Caco-2 (cell line): ENCODE data around the gene COX20. TPM values are rescaled to one million over a fixed set of nuclear protein-coding genes. Genes with fewer than 3 reads are reported as not detected.
A peak's percentile ranks its signal among the peaks of the same experiment; 100 is the strongest.

Experiments used
- Bru-seq: library from RNA; stranded (reverse); fragments of 400-500 nt; gene quantifications from one replicate; lab custom pipeline; 2021; lab: Mats Ljungman, UMichigan
- BruChase-seq, 2 experiments: library from RNA; stranded (reverse); fragments of 400-500 nt; gene quantifications; one replicate each; lab custom pipeline; 2021; lab: Mats Ljungman, UMichigan
- BruUV-seq: library from RNA; stranded (reverse); fragments of 400-500 nt; replicated peaks from 2 replicates; lab custom pipeline; 2021; lab: Mats Ljungman, UMichigan
- CTCF ChIA-PET: fragments of 300-600 bp; sonication (Branson Sonifier 250); formaldehyde crosslinking; loops from one replicate; lab custom pipeline; 2022; ENCODE audit warnings: antibody characterized with exemption; lab: Charles Lee
- POLR2A ChIA-PET: fragments of 300-600 bp; sonication (Branson Sonifier 250); formaldehyde crosslinking; loops from one replicate; lab custom pipeline; 2022; ENCODE audit warnings: antibody characterized with exemption; lab: Charles Lee
- DNase-seq, 2 experiments: peaks; one replicate each; pipeline versions ENCODE4 v3.0.0 to v3.0.0-alpha.2; 2020 to 2022
- H3K27me3 ChIP-seq: replicated peaks from 2 replicates; pipeline ENCODE4 v1.6.0; 2011; ENCODE audit warnings: low read length; ENCODE audit not compliant: control insufficient read depth, insufficient read depth
- H3K36me3 ChIP-seq: 2 replicates; pipeline ENCODE4 v1.5.1; 2011; ENCODE audit warnings: low read length; ENCODE audit not compliant: control insufficient read depth, insufficient read depth
- H3K4me1 ChIP-seq: fragments of 250-450 bp; sonication (Bioruptor Pico); 2 replicates; pipeline ENCODE4 v1.5.1; 2020; ENCODE audit warnings: mild to moderate bottlenecking
- H3K4me3 ChIP-seq: 2 replicates; pipeline ENCODE4 v1.5.1; 2011; ENCODE audit warnings: low read depth, mild to moderate bottlenecking, control low read depth, low read length
- H3K9me3 ChIP-seq: fragments of 250-450 bp; sonication (Bioruptor Pico); 2 replicates; pipeline ENCODE4 v1.5.1; 2020; ENCODE audit warnings: mild to moderate bottlenecking, moderate library complexity
- H3K27ac Mint-ChIP-seq: one replicate; pipeline ENCODE4 v1.8.0; 2022; ENCODE audit warnings: mixed read lengths; ENCODE audit not compliant: unreplicated experiment
- H3K27me3 Mint-ChIP-seq: one replicate; pipeline ENCODE4 v1.8.0; 2022; ENCODE audit warnings: mixed read lengths; ENCODE audit not compliant: insufficient read depth, unreplicated experiment
- H3K36me3 Mint-ChIP-seq: one replicate; pipeline ENCODE4 v1.8.0; 2022; ENCODE audit warnings: mild to moderate bottlenecking, mixed read lengths; ENCODE audit not compliant: insufficient read depth, unreplicated experiment
- H3K4me1 Mint-ChIP-seq: one replicate; pipeline ENCODE4 v1.8.0; 2022; ENCODE audit warnings: low read depth, mixed read lengths; ENCODE audit not compliant: unreplicated experiment
- H3K4me3 Mint-ChIP-seq: one replicate; pipeline ENCODE4 v1.8.0; 2022; ENCODE audit warnings: mild to moderate bottlenecking, moderate library complexity, mixed read lengths; ENCODE audit not compliant: unreplicated experiment
- H3K9me3 Mint-ChIP-seq: one replicate; pipeline ENCODE4 v1.8.0; 2022; ENCODE audit warnings: mixed read lengths; ENCODE audit not compliant: unreplicated experiment
- intact Hi-C: fragments of 100-400 bp; cut with micrococcal nuclease; formaldehyde crosslinking; loops from one replicate; pipeline ENCODE4 v1.10.0; 2022; ENCODE audit not compliant: unreplicated experiment
- long read RNA-seq: library from polyadenylated mRNA; stranded (forward); transcript quantifications from one replicate; pipeline ENCODE4 v2.0.0, GENCODE V29; 2022
- total RNA-seq: library from RNA; stranded (reverse); gene quantifications from 2 replicates; pipeline ENCODE4 v1.2.3, GENCODE V29; 2022
- TF ChIP-seq, protein P1 (sequence below), 2 experiments: fragments of 200-600 bp in 1 of 2; IDR thresholded peaks; 1 replicate in 1 of 2; 2 replicates in 1 of 2; pipeline versions ENCODE4 v1.5.1 to v1.8.0; 2011 to 2022; ENCODE audit warnings: antibody characterized with exemption in 1 of 2, control low read depth in 1 of 2, inconsistent platforms in 1 of 2, low read depth in 1 of 2, low read length in 1 of 2, mild to moderate bottlenecking in 1 of 2, moderate library complexity in 1 of 2; ENCODE audit not compliant: insufficient read depth in 1 of 2, severe bottlenecking in 1 of 2, unreplicated experiment in 1 of 2

Gene COX20, protein sequence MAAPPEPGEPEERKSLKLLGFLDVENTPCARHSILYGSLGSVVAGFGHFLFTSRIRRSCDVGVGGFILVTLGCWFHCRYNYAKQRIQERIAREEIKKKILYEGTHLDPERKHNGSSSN
- total RNA-seq = 68.0 and 79.3 TPM in 2 replicates
- Bru-seq, nascent RNA = percentile 98 among the genes with signal in this experiment
- BruChase-seq, experiment 1, labeled RNA remaining after a 2-hour chase = percentile 95 among the genes with signal in this experiment
- percentile 96 among the genes with signal in this experiment for BruChase-seq, experiment 2, labeled RNA remaining after a 6-hour chase
- long read RNA-seq, transcript COX20-202 (3 exons, 1,005 nt) = minor isoform, 62 of 324 reads
- long read RNA-seq, transcript COX20-203 (4 exons, 2,631 nt) = major isoform, 243 of 324 reads
- long read RNA-seq, partial matches to known transcripts = 1 of 324 reads
- long read RNA-seq, other reads (novel, unspliced or antisense) = 11 of 324 reads

DNA sequence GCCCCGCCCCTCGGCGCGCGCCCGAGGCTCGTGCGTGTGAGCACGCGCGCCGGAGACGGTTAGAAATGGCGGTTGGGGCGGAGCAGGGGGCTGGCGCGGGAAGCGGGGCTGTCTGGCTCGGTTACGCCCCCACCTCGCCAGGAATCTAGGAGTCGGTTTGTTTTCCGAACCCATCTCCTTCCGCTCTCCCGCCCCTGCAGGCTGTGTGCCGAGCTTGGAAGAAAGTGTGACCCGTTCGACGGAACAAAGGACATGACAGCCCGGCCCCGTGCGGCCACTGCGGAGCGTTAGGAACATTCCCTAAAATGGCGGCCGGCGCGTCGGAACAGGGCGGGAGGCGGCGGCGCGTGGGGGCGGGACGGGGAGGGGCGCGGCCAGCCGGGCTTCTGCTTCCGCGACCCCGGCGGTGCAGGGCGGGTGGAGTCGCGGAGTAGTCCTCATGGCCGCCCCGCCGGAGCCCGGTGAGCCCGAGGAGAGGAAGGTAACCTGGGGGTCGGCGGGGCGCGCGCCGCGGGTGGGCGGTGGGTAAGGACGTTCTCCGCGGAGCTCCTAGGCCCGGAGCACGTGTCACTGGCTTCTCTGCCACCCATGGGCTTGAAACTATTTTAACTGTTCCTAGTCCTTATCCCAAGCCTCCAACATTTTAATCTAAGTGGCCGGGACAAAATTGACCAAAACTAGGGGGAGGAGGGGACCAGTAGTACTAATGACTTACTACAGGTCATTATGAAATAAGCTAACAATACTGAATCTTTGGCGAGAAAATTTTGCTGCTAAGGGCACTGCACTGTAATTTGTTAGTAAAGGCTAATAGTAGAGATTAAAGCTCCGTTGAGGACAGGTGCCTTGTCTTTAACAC lies at the start of gene COX20:
TSS of gene COX20 (plus strand) at position 383 of the 859 bp plus-strand sequence. CDS start at position 440, 57 bp downstream.
- Histone ChIP-seq H3K4me1 (peaks cover 31% of the 10 kb centered on the region), H3K36me3 (peaks cover 2% of the 10 kb centered on the region; the same call in 1 of the 2 replicates), H3K9me3 (no peaks in the 10 kb centered on the region), H3K27me3 (no peaks in the 10 kb centered on the region), H3K4me3 (peak within 1 kb of the TSS; percentile 95)
- intact Hi-C loops = loop anchor here (1.0 to 10.0 kb wide), 7 partner anchors 28 to 381 kb away; partner anchors contain the start of gene ADSS2
- ChIA-PET CTCF (interaction anchor here (1.2 to 1.7 kb wide), 3 partner anchors 136 to 232 kb away, joined by 3 to 9 read pairs (median 9); no protein-coding TSS in a partner anchor), POLR2A (interaction anchor here (0.8 to 2.4 kb wide), 6 partner anchors 18 to 210 kb away, joined by 3 to 23 read pairs (median 5); partner anchors contain the start of gene HNRNPU)
- TF ChIP-seq, protein P1, sequence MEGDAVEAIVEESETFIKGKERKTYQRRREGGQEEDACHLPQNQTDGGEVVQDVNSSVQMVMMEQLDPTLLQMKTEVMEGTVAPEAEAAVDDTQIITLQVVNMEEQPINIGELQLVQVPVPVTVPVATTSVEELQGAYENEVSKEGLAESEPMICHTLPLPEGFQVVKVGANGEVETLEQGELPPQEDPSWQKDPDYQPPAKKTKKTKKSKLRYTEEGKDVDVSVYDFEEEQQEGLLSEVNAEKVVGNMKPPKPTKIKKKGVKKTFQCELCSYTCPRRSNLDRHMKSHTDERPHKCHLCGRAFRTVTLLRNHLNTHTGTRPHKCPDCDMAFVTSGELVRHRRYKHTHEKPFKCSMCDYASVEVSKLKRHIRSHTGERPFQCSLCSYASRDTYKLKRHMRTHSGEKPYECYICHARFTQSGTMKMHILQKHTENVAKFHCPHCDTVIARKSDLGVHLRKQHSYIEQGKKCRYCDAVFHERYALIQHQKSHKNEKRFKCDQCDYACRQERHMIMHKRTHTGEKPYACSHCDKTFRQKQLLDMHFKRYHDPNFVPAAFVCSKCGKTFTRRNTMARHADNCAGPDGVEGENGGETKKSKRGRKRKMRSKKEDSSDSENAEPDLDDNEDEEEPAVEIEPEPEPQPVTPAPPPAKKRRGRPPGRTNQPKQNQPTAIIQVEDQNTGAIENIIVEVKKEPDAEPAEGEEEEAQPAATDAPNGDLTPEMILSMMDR (IDR thresholded peaks at IDR 0.05; ENCODE audit: insufficient read depth in 1 of 2, low read depth in 1 of 2, low read length in 1 of 2, severe bottlenecking in 1 of 2, unreplicated experiment in 1 of 2) = no peak
- no TSS peak for BruUV-seq
- H3K4me3 Mint-ChIP-seq = peak within 1 kb of the TSS; percentile 97
- peak within 1 kb of the TSS; percentile 100 for H3K27ac Mint-ChIP-seq
- no peaks in the 10 kb centered on the region for H3K27me3 Mint-ChIP-seq
- peaks cover 64% of the 10 kb centered on the region for H3K36me3 Mint-ChIP-seq
- peak; percentile 93 to 96 for DNase-seq
- peaks cover 20% of the 10 kb centered on the region for H3K4me1 Mint-ChIP-seq
- no peaks in the 10 kb centered on the region for H3K9me3 Mint-ChIP-seq

DNA sequence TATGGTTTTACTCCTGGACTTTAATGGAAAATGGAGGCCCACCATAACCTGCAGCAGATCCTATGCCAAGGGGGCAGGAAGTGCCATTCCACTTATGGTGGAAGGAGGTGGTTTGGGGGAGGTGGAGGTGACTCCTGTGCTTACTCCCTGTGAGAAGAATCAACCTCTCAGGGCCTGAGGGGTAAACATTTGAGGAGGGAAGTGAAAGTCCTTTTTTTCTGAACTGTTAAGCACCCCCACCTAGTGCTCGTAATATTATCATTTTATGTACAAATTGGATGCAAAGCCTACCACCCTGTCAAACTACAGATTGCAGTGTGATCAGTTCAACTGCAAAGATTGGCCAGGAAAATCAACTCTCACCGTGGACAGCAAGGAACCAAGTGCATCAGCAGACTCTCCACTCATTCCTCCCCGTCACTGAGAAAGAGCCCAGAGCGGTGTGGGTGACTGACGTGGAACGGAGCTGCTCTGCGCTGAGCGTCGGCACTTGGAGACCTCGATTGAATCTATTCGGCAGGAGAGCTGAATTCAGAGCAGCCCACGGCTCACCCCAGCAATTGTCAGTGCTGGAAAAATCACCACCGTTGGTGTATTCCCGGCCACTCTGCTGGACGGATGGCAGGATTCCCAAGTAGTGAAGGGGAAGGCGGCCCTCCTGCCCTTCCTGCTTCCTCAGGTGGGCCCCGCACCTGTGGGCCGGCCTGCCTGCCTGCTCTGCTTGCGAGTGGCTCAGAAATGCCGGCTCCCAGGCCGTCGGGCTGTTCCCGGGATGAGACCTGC lies 46.8 kb upstream of the COX20 start:
- H3K4me1 Mint-ChIP-seq = no peaks in the 10 kb centered on the region
- H3K36me3 Mint-ChIP-seq = no peaks in the 10 kb centered on the region
- no peaks in the 10 kb centered on the region for H3K9me3 Mint-ChIP-seq
- ChIA-PET CTCF (no interaction called here), POLR2A (no interaction called here)
- Histone ChIP-seq H3K9me3 (no peaks in the 10 kb centered on the region), H3K4me1 (no peaks in the 10 kb centered on the region), H3K36me3 (no peaks in the 10 kb centered on the region), H3K27me3 (no peaks in the 10 kb centered on the region), H3K4me3 (no peak overlapping the region)
- H3K27me3 Mint-ChIP-seq = no peaks in the 10 kb centered on the region
- no peak overlapping the region for H3K27ac Mint-ChIP-seq
- intact Hi-C loops = no loop called here
- BruUV-seq = no TSS peak
- TF ChIP-seq, protein P1 (IDR thresholded peaks at IDR 0.05; ENCODE audit: insufficient read depth in 1 of 2, low read depth in 1 of 2, low read length in 1 of 2, severe bottlenecking in 1 of 2, unreplicated experiment in 1 of 2) = no peak
- DNase-seq = no peak
- H3K4me3 Mint-ChIP-seq = no peak overlapping the region
